ENCODE results near the gene ZNF263. TPM values are rescaled to one million over a fixed set of nuclear protein-coding genes. Genes with fewer than 3 reads are reported as not detected.

Gene ZNF263
- total and polyA plus RNA-seq, 2 of the 13 experiments (the other 11 are each of a cell fraction or from before 2014, with no cell fraction given), result 10.2 to 41.2 TPM

DNA sequence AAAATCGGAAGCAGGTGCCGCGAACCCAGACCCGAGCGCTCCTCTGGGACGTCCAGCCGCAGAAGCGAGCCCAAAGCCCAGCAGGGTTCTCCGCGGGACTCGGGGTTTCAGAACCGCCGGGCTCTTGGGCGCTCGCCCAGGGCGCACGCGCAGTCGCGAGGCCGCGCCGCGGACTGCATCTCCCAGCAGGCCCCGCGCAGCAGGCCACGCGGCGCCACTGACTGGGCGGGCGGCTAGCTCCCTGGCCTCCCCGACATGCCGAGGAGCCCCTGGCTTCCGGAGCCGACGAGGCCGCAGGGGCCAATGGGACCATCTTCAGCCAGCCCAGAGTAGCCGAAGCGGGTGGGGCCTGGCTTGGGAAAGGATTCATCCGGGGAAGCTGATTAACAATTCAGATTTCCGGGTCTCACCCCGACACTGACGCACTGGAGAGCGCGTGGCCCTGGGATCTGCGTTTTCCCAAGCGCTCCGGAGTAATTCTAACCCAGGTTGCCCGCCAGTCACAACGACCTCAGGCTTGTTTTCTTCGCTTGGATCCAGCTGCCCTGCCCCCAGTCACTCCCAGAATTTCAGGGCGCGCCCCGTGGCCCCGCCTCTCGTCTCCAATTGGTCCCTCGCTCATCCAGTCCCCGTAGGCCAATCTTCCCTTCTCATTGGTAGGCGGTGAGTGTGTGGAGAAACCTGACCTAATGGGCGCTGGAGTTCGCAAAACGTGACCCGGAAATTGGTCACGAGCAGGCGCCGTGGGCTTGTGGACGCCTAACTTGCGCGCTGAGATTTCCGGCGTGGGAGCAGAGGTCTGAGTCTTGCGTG is at the start of gene ZNF263 (continued):
- peak; percentile 14 for TF ChIP-seq STAG1 (CRISPR knock-in tag; IDR thresholded peaks at IDR 0.05)
- TF ChIP-seq NCOR1 (IDR thresholded peaks at IDR 0.05; ENCODE audit: borderline replicate concordance, low read length), result peak; percentile 63; the same call in 1 of the 2 replicates
- TF ChIP-seq NR2C2 (CRISPR knock-in tag; IDR thresholded peaks at IDR 0.05; ENCODE audit: borderline replicate concordance), result peak; percentile 98
- TF ChIP-seq ZNF598 (CRISPR knock-in tag; IDR thresholded peaks at IDR 0.05; ENCODE audit: borderline replicate concordance), result no peak; the same call in 1 of the 2 replicates
- peak; percentile 92 for TF ChIP-seq SAP130 (CRISPR knock-in tag; IDR thresholded peaks at IDR 0.05; ENCODE audit: low read depth)
- no peak for TF ChIP-seq ZNF749 (CRISPR knock-in tag; IDR thresholded peaks at IDR 0.05; ENCODE audit: borderline replicate concordance)
- no peak for TF ChIP-seq ZNF432 (CRISPR knock-in tag; IDR thresholded peaks at IDR 0.05; ENCODE audit: borderline replicate concordance)
- TF ChIP-seq MTF2 (CRISPR knock-in tag; IDR thresholded peaks at IDR 0.05; ENCODE audit: borderline replicate concordance), result 0 out of 2 replicates have a peak, but pooled peaks have one; percentile 48
- 0 out of 2 replicates have a peak, but pooled peaks have one; percentile 73 for TF ChIP-seq ZZZ3 (CRISPR knock-in tag; IDR thresholded peaks at IDR 0.05; ENCODE audit: borderline replicate concordance)
- no peak for TF ChIP-seq FOXP1 (IDR thresholded peaks at IDR 0.05)
- peak; percentile 36; the same call in 1 of the 2 replicates for TF ChIP-seq FOXP1 (CRISPR knock-in tag; IDR thresholded peaks at IDR 0.05)
- peak; percentile 64; the same call in 1 of the 2 replicates for TF ChIP-seq ZSCAN29 (CRISPR knock-in tag; conservative IDR thresholded peaks at IDR 0.05)
- TF ChIP-seq ZFY (CRISPR knock-in tag; IDR thresholded peaks at IDR 0.05), result peak; percentile 93
- TF ChIP-seq, protein P1, sequence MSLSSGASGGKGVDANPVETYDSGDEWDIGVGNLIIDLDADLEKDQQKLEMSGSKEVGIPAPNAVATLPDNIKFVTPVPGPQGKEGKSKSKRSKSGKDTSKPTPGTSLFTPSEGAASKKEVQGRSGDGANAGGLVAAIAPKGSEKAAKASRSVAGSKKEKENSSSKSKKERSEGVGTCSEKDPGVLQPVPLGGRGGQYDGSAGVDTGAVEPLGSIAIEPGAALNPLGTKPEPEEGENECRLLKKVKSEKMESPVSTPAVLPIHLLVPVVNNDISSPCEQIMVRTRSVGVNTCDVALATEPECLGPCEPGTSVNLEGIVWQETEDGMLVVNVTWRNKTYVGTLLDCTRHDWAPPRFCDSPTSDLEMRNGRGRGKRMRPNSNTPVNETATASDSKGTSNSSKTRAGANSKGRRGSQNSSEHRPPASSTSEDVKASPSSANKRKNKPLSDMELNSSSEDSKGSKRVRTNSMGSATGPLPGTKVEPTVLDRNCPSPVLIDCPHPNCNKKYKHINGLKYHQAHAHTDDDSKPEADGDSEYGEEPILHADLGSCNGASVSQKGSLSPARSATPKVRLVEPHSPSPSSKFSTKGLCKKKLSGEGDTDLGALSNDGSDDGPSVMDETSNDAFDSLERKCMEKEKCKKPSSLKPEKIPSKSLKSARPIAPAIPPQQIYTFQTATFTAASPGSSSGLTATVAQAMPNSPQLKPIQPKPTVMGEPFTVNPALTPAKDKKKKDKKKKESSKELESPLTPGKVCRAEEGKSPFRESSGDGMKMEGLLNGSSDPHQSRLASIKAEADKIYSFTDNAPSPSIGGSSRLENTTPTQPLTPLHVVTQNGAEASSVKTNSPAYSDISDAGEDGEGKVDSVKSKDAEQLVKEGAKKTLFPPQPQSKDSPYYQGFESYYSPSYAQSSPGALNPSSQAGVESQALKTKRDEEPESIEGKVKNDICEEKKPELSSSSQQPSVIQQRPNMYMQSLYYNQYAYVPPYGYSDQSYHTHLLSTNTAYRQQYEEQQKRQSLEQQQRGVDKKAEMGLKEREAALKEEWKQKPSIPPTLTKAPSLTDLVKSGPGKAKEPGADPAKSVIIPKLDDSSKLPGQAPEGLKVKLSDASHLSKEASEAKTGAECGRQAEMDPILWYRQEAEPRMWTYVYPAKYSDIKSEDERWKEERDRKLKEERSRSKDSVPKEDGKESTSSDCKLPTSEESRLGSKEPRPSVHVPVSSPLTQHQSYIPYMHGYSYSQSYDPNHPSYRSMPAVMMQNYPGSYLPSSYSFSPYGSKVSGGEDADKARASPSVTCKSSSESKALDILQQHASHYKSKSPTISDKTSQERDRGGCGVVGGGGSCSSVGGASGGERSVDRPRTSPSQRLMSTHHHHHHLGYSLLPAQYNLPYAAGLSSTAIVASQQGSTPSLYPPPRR (CRISPR knock-in tag; IDR thresholded peaks at IDR 0.05; ENCODE audit: borderline replicate concordance), result peak; percentile 28; the same call in 1 of the 2 replicates
- TF ChIP-seq TFDP1 (CRISPR knock-in tag; IDR thresholded peaks at IDR 0.05; ENCODE audit: borderline replicate concordance), result peak; percentile 87; the same call in 1 of the 2 replicates
- no peak for TF ChIP-seq ATRX (CRISPR knock-in tag; IDR thresholded peaks at IDR 0.05; ENCODE audit: borderline replicate concordance)
- peak; percentile 38 for TF ChIP-seq IRF2 (CRISPR knock-in tag; IDR thresholded peaks at IDR 0.05)
- TF ChIP-seq MAX (IDR thresholded peaks at IDR 0.05), result peak; percentile 90
- TF ChIP-seq TBX3 (IDR thresholded peaks at IDR 0.05; ENCODE audit: borderline replicate concordance), result peak; percentile 22; the same call in 1 of the 2 replicates
- peak; percentile 28 for TF ChIP-seq RAD21 (CRISPR knock-in tag; IDR thresholded peaks at IDR 0.05)
- TF ChIP-seq ZNF232 (CRISPR knock-in tag; IDR thresholded peaks at IDR 0.05; ENCODE audit: borderline replicate concordance), result 0 out of 2 replicates have a peak, but pooled peaks have one; percentile 56
- no peak for TF ChIP-seq ZMYM3 (CRISPR knock-in tag; IDR thresholded peaks at IDR 0.05)
- TF ChIP-seq SIX4 (CRISPR knock-in tag; IDR thresholded peaks at IDR 0.05), result peak; percentile 92
- TF ChIP-seq ZNF343 (CRISPR knock-in tag; IDR thresholded peaks at IDR 0.05), result 0 out of 2 replicates have a peak, but pooled peaks have one; percentile 48
- TF ChIP-seq ZNF138 (CRISPR knock-in tag; IDR thresholded peaks at IDR 0.05; ENCODE audit: low read depth), result no peak; the same call in 1 of the 2 replicates

Measured in HepG2 (cell line).